OCI-LY7 (cell line): ENCODE data around the gene WNT7B. TPM values are rescaled to one million over a fixed set of nuclear protein-coding genes. Genes with fewer than 3 reads are reported as not detected.

Source experiments
- BruUV-seq: library from RNA; stranded (reverse); fragments of 400-500 nt; replicated peaks from 2 replicates; lab custom pipeline; 2021; lab: Mats Ljungman, UMichigan
- CTCF ChIA-PET: fragments of 300-600 bp; sonication (Branson Sonifier 250); formaldehyde crosslinking; loops from one replicate; lab custom pipeline; 2022; ENCODE audit warnings: antibody characterized with exemption; ENCODE audit not compliant: unreplicated experiment; lab: Charles Lee
- POLR2A ChIA-PET: fragments of 300-600 bp; sonication (Branson Sonifier 250); formaldehyde crosslinking; loops from one replicate; lab custom pipeline; 2022; ENCODE audit warnings: antibody characterized with exemption; lab: Charles Lee
- DNase-seq: peaks from one replicate; pipeline ENCODE4 v3.0.0-alpha.2; 2015; ENCODE audit warnings: low spot score
- H2AFZ ChIP-seq: fragments of 200-600 bp; sonication (generic), shearing (Covaris generic); 2 replicates; pipeline ENCODE4 v1.6.1; 2014; ENCODE audit warnings: mild to moderate bottlenecking, antibody characterized with exemption, low read length, moderate library complexity
- H3K27ac ChIP-seq: fragments of 200-600 bp; sonication (generic); 2 replicates; pipeline ENCODE4 v1.5.1; 2014; ENCODE audit warnings: mixed run types, low read depth, mild to moderate bottlenecking, moderate library complexity, low read length, inconsistent platforms; ENCODE audit not compliant: poor library complexity, severe bottlenecking
- H3K36me3 ChIP-seq: fragments of 200-600 bp; sonication (generic); 2 replicates; pipeline ENCODE4 v1.6.1; 2014; ENCODE audit warnings: mild to moderate bottlenecking, antibody characterized with exemption, low read length, moderate library complexity, mixed read lengths; ENCODE audit not compliant: insufficient read depth
- H3K4me1 ChIP-seq: fragments of 200-600 bp; sonication (generic); 2 replicates; pipeline ENCODE4 v1.5.1; 2014; ENCODE audit warnings: mild to moderate bottlenecking, low read length; ENCODE audit not compliant: insufficient read depth, poor library complexity, severe bottlenecking
- H3K4me2 ChIP-seq: fragments of 200-600 bp; sonication (generic); 2 replicates; pipeline ENCODE4 v1.6.1; 2014; ENCODE audit warnings: mild to moderate bottlenecking, low read length
- H3K4me3 ChIP-seq: fragments of 200-600 bp; sonication (generic); 2 replicates; pipeline ENCODE4 v1.5.1; 2014; ENCODE audit warnings: mild to moderate bottlenecking, low read depth, low read length; ENCODE audit not compliant: poor library complexity, severe bottlenecking
- H3K79me2 ChIP-seq: fragments of 200-600 bp; sonication (generic); 2 replicates; pipeline ENCODE4 v1.6.1; 2016; ENCODE audit warnings: low read depth, mild to moderate bottlenecking, low read length, moderate library complexity, mixed read lengths; ENCODE audit not compliant: insufficient read depth
- H3K9me2 ChIP-seq: fragments of 200-600 bp; sonication (generic); 2 replicates; pipeline ENCODE4 v1.6.1; 2016; ENCODE audit warnings: mild to moderate bottlenecking, low read length, mixed read lengths; ENCODE audit not compliant: insufficient read depth
- H3K9me3 ChIP-seq: fragments of 200-600 bp; sonication (generic); 2 replicates; pipeline ENCODE4 v1.6.1; 2014; ENCODE audit warnings: mild to moderate bottlenecking, mixed run types, low read length, mixed read lengths
- H4K20me1 ChIP-seq: fragments of 200-600 bp; sonication (generic); 2 replicates; pipeline ENCODE4 v1.6.1; 2014; ENCODE audit warnings: mild to moderate bottlenecking, antibody characterized with exemption, low read length, moderate library complexity, mixed read lengths; ENCODE audit not compliant: insufficient read depth
- EZH2phosphoT487 ChIP-seq: fragments of 200-600 bp; sonication (generic); IDR thresholded peaks from 2 replicates; pipeline ENCODE4 v1.6.1; 2018; ENCODE audit warnings: low read depth, borderline replicate concordance, mild to moderate bottlenecking, mixed run types, antibody characterized with exemption, low read length, moderate library complexity, mixed read lengths
- intact Hi-C: fragments of 100-400 bp; cut with micrococcal nuclease; formaldehyde crosslinking; loops from one replicate; pipeline ENCODE4 v1.10.0; 2022; ENCODE audit not compliant: unreplicated experiment
- total RNA-seq, 2 experiments: library from RNA; depleted of rRNA in 1 of 2; stranded (reverse); fragments of >200 nt in 1 of 2; shearing (Covaris generic) in 1 of 2; gene quantifications; 2 replicates each; pipeline ENCODE4 v1.2.3, GENCODE V29; 2014 to 2022
- TF ChIP-seq, protein P1 (sequence below): fragments of 200-600 bp; sonication (generic); conservative IDR thresholded peaks from 2 replicates; pipeline ENCODE4 v1.5.1; 2014; ENCODE audit warnings: mild to moderate bottlenecking, antibody characterized with exemption, low read length, moderate library complexity, mixed read lengths

Gene WNT7B
- total RNA-seq, 2 experiments from 2014 or later: not detected

DNA sequence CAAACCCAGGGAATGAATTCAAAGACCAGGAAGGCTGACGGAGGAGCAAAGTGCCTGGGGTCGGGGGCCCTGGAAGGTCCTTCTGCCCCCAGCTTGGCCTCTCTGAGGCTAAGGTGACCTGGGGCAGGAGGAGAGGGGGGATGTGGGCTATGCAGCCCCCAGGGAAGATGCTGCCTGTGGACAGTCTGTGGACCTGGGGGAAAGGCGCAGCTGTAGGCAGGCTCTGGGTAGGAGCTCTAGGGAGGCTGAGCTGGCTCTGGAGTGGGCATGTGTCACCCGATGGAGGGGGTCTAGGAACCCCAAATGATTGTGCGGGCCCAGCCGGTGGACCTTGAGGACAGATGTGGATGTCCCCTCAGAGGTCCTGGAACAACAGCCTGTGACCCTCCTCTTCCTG, 42.8 kb downstream of the WNT7B start:
- POLR2A ChIA-PET: no interaction called here
- no TSS peak for BruUV-seq
- intact Hi-C loops: no loop called here

DNA sequence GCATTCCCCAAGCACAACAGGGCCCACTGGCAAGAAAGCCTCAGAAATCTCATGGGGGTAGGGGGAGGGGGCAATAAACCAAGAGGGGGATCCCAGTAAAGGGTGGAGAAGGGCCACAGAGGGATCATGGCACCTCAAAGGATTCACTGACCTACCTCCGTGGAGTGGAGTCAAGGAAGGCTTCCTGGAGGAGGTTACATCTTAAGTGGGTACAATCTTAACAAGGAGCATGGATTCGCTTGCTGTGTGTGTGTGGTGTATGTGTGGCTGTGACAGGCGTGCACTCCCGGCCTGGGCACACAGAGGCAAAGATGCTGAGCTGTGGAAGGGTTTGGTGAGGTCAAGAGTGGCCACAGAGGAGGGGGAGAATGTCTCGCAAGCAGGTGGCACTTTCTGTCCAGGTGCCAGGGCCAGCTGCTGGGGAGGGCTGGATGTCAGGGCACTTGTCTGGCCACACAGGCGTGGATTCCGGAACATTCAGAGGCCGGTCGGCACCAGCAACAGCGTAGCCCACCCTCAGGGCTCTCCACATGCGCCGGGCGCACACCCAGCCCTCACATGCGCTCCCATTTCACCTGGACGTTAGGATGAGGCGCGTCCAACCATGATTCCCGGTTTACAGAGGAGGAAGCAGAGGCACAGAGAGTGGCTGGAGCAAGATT, 43.3 kb downstream of the WNT7B start:
- BruUV-seq: no TSS peak
- Histone ChIP-seq H3K4me1 (no peaks in the 10 kb centered on the region), H3K4me2 (no peak overlapping the region), H3K79me2 (no peaks in the 10 kb centered on the region), H3K4me3 (no peak overlapping the region), H4K20me1 (no peaks in the 10 kb centered on the region), H3K36me3 (no peaks in the 10 kb centered on the region), H3K9me3 (no peaks in the 10 kb centered on the region), H3K9me2 (no peaks in the 10 kb centered on the region), H3K27ac (no peak overlapping the region), H2AFZ (no peak overlapping the region)
- ChIA-PET CTCF (no interaction called here), POLR2A (no interaction called here)
- no peak for DNase-seq
- TF ChIP-seq EZH2phosphoT487: no peak
- TF ChIP-seq, protein P1, sequence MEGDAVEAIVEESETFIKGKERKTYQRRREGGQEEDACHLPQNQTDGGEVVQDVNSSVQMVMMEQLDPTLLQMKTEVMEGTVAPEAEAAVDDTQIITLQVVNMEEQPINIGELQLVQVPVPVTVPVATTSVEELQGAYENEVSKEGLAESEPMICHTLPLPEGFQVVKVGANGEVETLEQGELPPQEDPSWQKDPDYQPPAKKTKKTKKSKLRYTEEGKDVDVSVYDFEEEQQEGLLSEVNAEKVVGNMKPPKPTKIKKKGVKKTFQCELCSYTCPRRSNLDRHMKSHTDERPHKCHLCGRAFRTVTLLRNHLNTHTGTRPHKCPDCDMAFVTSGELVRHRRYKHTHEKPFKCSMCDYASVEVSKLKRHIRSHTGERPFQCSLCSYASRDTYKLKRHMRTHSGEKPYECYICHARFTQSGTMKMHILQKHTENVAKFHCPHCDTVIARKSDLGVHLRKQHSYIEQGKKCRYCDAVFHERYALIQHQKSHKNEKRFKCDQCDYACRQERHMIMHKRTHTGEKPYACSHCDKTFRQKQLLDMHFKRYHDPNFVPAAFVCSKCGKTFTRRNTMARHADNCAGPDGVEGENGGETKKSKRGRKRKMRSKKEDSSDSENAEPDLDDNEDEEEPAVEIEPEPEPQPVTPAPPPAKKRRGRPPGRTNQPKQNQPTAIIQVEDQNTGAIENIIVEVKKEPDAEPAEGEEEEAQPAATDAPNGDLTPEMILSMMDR: no peak
- intact Hi-C loops: no loop called here

More for the DNA sequence above, 42.8 kb downstream of the WNT7B start:
- no peak overlapping the region for H3K4me2 ChIP-seq
- H3K9me3 ChIP-seq: no peaks in the 10 kb centered on the region
- H2AFZ ChIP-seq: no peak overlapping the region
- no peaks in the 10 kb centered on the region for H3K4me1 ChIP-seq
- no peaks in the 10 kb centered on the region for H3K79me2 ChIP-seq
- CTCF ChIA-PET: no interaction called here
- no peaks in the 10 kb centered on the region for H3K9me2 ChIP-seq
- H3K4me3 ChIP-seq: no peak overlapping the region
- no peaks in the 10 kb centered on the region for H3K36me3 ChIP-seq
- no peak overlapping the region for H3K27ac ChIP-seq
- no peak for TF ChIP-seq EZH2phosphoT487
- TF ChIP-seq, protein P1: no peak
- H4K20me1 ChIP-seq: no peaks in the 10 kb centered on the region
- DNase-seq: no peak

DNA sequence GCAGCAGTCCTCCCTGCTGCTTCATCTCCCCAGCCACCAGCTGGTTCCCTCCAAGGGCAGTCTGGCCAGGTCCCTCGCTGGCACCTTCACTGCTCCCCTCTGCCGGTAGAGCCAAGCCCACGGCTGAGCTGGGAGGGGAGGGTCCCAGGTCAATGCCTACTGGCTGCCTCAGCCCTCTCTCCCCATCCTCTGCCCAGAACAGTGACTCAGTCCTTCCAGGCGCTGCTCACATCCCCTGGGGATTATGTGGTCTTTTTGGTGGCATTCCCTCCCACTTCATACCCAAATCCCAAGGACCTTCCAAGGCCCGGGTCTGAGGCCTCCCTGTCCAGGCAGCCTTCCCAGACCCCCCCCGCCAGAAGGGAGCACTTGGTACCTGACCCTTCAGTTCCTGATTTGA, 44.9 kb downstream of the WNT7B start:
- no TSS peak for BruUV-seq
- no peak overlapping the region for H2AFZ ChIP-seq
- DNase-seq: no peak
- H4K20me1 ChIP-seq: no peaks in the 10 kb centered on the region
- H3K9me2 ChIP-seq: no peaks in the 10 kb centered on the region
- ChIA-PET CTCF (no interaction called here), POLR2A (no interaction called here)
- H3K4me1 ChIP-seq: no peaks in the 10 kb centered on the region
- TF ChIP-seq, protein P1: no peak
- no peak for TF ChIP-seq EZH2phosphoT487
- H3K4me2 ChIP-seq: no peak overlapping the region
- no peak overlapping the region for H3K4me3 ChIP-seq
- H3K27ac ChIP-seq: no peak overlapping the region
- H3K36me3 ChIP-seq: no peaks in the 10 kb centered on the region
- no peaks in the 10 kb centered on the region for H3K79me2 ChIP-seq
- H3K9me3 ChIP-seq: no peaks in the 10 kb centered on the region
- intact Hi-C loops: no loop called here
